Esophagus squamous epithelium (tissue), 5 donors: ENCODE results near the gene VTI1B. TPM values are rescaled to one million over a fixed set of nuclear protein-coding genes. Genes with fewer than 3 reads are reported as not detected.

Experiments used
- DNase-seq: peaks from one replicate; lab custom pipeline; 2025; lab: John Stamatoyannopoulos, UW
- H3K27ac ChIP-seq, 4 donors: fragments of 200-600 bp; sonication (generic); one replicate each; pipeline ENCODE4 v1.5.1; 2016 to 2019; ENCODE audit warnings: mild to moderate bottlenecking in 1 of 4
- H3K27me3 ChIP-seq, 4 donors: fragments of 200-600 bp; sonication (generic); 1 replicate in 3 of 4; 2 replicates in 1 of 4; pipeline versions ENCODE4 v1.5.1 to v1.6.0; 2017 to 2021; ENCODE audit warnings: antibody characterized with exemption in 1 of 4
- H3K36me3 ChIP-seq, 3 donors: fragments of 200-600 bp; sonication (generic); one replicate each; pipeline ENCODE4 v1.5.1; 2016 to 2019
- H3K4me1 ChIP-seq, 3 donors: fragments of 200-600 bp; sonication (generic); one replicate each; pipeline ENCODE4 v1.5.1; 2017 to 2019
- H3K4me3 ChIP-seq, 4 donors: fragments of 200-600 bp; sonication (generic); 1 replicate in 3 of 4; 2 replicates in 1 of 4; pipeline ENCODE4 v1.5.1; 2016 to 2019; ENCODE audit warnings: mild to moderate bottlenecking in 2 of 4, moderate library complexity in 1 of 4
- H3K9me3 ChIP-seq, 3 donors: fragments of 200-600 bp; sonication (generic); one replicate each; pipeline ENCODE4 v1.5.1; 2016 to 2019
- POLR2A ChIP-seq, 4 donors: fragments of 450-650 bp; IDR thresholded peaks; one replicate each; pipeline ENCODE4 v1.6.1; 2017; ENCODE audit warnings: antibody characterized with exemption in 4 of 4, mild to moderate bottlenecking in 4 of 4, moderate library complexity in 3 of 4
- WGBS, 2 donors: methylation state at CpG; one replicate each; pipeline ENCODE4 v1.1.5; 2018; 5-methylcytosine and 5-hydroxymethylcytosine counted together
- intact Hi-C: fragments of 100-400 bp; cut with DNase I; formaldehyde crosslinking; loops from one replicate; pipeline ENCODE4 v1.15.0; 2022
- small RNA-seq, 4 donors: library from RNA; depleted of rRNA; stranded (forward); fragments of <200 nt; gene quantifications; one replicate each; pipeline ENCODE3, GENCODE V24; 2016
- total RNA-seq, 4 donors: library from RNA; depleted of rRNA; stranded (reverse); fragments of >200 nt; gene quantifications; one replicate each; pipeline ENCODE4 v1.1.0, GENCODE V29; 2016
- TF ChIP-seq, protein P1 (sequence below), 6 experiments: fragments of 450-650 bp in 4 of 6; fragments of 200-600 bp in 2 of 6; sonication (generic) in 2 of 6; IDR thresholded peaks; one replicate each; pipeline ENCODE4 v1.5.1; 2016 to 2019; ENCODE audit warnings: antibody characterized with exemption in 6 of 6, mild to moderate bottlenecking in 4 of 6, moderate library complexity in 4 of 6
- donor health status: DM: yes; HTN: yes; CAD: no.

Gene VTI1B
- total RNA-seq, 4 donors from 2014 or later: 41.3 to 57.7 (median 52.3) TPM

DNA sequence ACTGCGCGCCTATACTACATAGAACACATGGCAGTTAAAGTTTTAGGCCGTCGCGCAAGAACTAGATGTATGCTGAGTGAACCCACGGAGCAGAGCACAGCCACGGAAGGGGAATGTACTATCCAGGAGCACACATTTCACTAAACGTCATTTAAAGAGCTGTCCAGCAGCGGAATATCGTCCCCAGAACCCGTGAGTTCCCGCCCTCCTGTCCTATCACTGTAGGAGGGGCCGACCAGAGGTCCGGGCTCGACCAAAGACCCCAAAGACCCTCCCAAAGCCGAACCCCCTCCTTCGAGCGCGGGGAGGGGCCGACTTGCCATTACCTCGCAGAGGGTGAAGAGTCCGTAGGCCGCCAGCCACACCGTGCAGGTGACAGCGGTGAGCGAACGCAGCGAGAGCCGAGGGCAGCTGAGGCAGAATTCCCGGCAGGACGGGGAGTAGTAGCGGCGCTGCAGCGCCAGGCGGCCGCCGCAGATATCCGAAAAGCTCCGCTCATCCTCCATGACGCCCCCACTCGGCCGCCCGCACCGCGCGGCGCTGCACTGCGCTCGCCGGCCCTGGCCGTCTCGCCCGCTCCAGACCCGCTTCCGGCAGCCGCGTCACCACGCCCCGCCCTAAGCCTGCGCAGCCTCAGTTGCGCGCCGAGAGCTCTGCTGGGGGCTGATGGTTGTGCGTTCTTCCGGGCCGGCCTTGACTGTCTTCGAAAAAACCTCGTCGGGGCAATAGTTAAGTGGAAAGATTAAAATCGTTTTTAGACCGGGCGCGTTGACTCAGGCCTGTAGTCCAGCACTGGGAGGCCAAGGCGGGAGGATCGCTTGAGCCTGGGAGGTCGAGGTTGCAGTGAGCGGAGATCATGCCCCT, 74.5 kb downstream of the VTI1B start, which contains the start of gene PIGH:
Gene PIGH, minus strand, starts transcription at position 571 of the 864 bp plus-strand sequence. Its CDS starts 65 bp downstream, at position 506.
- Histone ChIP-seq H3K36me3 (no peaks in the 10 kb centered on the region), H3K9me3 (no peaks in the 10 kb centered on the region), H3K4me1 (peaks cover 3 to 24% (median 11%) of the 10 kb centered on the region in 3 donors), H3K27me3 (no peaks in the 10 kb centered on the region), H3K4me3 (peak within 1 kb of the TSS; percentile 76 to 85 (median 82)), H3K27ac (peak within 1 kb of the TSS; percentile 86 to 93 (median 91))
- DNase-seq: peak; percentile 42
- intact Hi-C loops: no loop called here
- WGBS, 2 donors: 0% methylated on average over 6 to 9 of the region's 77 CpGs
- peak in 3 of 4 donors; percentile 60 to 90 (median 88) for TF ChIP-seq POLR2A (IDR thresholded peaks at IDR 0.05)
- TF ChIP-seq, protein P1, sequence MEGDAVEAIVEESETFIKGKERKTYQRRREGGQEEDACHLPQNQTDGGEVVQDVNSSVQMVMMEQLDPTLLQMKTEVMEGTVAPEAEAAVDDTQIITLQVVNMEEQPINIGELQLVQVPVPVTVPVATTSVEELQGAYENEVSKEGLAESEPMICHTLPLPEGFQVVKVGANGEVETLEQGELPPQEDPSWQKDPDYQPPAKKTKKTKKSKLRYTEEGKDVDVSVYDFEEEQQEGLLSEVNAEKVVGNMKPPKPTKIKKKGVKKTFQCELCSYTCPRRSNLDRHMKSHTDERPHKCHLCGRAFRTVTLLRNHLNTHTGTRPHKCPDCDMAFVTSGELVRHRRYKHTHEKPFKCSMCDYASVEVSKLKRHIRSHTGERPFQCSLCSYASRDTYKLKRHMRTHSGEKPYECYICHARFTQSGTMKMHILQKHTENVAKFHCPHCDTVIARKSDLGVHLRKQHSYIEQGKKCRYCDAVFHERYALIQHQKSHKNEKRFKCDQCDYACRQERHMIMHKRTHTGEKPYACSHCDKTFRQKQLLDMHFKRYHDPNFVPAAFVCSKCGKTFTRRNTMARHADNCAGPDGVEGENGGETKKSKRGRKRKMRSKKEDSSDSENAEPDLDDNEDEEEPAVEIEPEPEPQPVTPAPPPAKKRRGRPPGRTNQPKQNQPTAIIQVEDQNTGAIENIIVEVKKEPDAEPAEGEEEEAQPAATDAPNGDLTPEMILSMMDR (IDR thresholded peaks at IDR 0.05): peak; percentile 29 to 67 (median 51)

Small RNA genes within 50 kb of the gene (small RNA-seq; reads per million reads assigned to genes)
- 0 reads per million in 4 donors for gene AL132640.3
- gene RF00019: 0 reads per million in 4 donors
- 0 reads per million in 4 donors for gene RN7SL369P
- gene RNA5SP386: 0 to 0.74 (median 0.65) reads per million in 4 donors

Other genes with a start within 250 kb of the VTI1B start
- gene TMEM229B, start 185.9 kb downstream of the VTI1B start, total RNA-seq: under 1 TPM; 0.30 to 0.76 (median 0.50) TPM
- gene PLEKHH1, start 141.3 kb downstream of the VTI1B start, total RNA-seq: 1 to 10 TPM; 4.1 to 7.9 (median 5.7) TPM
- gene PIGH, start 74.4 kb downstream of the VTI1B start, total RNA-seq: 10 to 100 TPM; 17.0 to 34.0 (median 21.0) TPM
- 10 to 100 TPM in 3 of 4 donors, 1 to 10 TPM in 1; 7.1 to 50.6 (median 17.7) TPM for gene ARG2, start 54.7 kb downstream of the VTI1B start, total RNA-seq
- 10 to 100 TPM; 35.6 to 74.6 (median 48.0) TPM for gene RDH11, start 21.1 kb upstream of the VTI1B start, total RNA-seq
- 10 to 100 TPM in 3 of 4 donors, 1 to 10 TPM in 1; 4.0 to 35.3 (median 29.4) TPM for gene RDH12, start 27.3 kb upstream of the VTI1B start, total RNA-seq
- gene ZFYVE26, start 142.0 kb upstream of the VTI1B start, total RNA-seq: 10 to 100 TPM; 11.8 to 22.3 (median 16.6) TPM
- 10 to 100 TPM in 3 of 4 donors, 1 to 10 TPM in 1; 6.2 to 39.9 (median 12.9) TPM for gene RAD51B, start 145.1 kb upstream of the VTI1B start, total RNA-seq